ENCODE measurements around the gene ATL3.

DNA sequence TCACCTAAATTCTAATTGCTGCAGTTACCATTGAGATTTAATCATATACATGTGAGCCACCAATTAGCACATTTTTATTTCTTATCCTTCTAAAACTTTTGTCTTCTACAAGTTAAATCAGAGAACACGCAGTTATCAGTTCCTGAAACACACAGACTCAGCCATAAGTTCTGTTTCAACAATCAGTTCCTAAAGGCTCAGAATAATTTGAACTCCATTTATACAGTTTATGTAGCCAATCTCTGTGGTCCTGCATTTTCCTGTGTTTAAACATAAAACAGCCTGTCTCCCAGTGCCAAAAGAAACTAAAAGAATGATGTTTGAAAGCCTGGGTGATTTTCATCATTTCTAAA is 59.8 kb downstream of the ATL3 start:
- no peak for TF ChIP-seq POLR2A (IDR thresholded peaks at IDR 0.05)
- TF ChIP-seq CTCF (IDR thresholded peaks at IDR 0.05), result no peak

All from tibial nerve (tissue), 3 donors.